Left forelimb (tissue), 1 donor: Measurements from ENCODE around the gene NSRP1.
"Not testable (repeated sequence)": the region's sequence is repeated elsewhere in the genome, so short reads cannot be mapped to it uniquely, and the experiment has no call there.

Experiments
- DNase-seq: peaks from one replicate; pipeline ENCODE4 v3.0.0-alpha.2; 2018; ENCODE audit warnings: low spot score

NSRP1 gene, protein sequence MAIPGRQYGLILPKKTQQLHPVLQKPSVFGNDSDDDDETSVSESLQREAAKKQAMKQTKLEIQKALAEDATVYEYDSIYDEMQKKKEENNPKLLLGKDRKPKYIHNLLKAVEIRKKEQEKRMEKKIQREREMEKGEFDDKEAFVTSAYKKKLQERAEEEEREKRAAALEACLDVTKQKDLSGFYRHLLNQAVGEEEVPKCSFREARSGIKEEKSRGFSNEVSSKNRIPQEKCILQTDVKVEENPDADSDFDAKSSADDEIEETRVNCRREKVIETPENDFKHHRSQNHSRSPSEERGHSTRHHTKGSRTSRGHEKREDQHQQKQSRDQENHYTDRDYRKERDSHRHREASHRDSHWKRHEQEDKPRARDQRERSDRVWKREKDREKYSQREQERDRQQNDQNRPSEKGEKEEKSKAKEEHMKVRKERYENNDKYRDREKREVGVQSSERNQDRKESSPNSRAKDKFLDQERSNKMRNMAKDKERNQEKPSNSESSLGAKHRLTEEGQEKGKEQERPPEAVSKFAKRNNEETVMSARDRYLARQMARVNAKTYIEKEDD

GRCh38 chr17:30116661-30117551 lies at the start of gene NSRP1:
Gene NSRP1 (plus strand): TSS chr17:30116816. CDS start chr17:30116844, 28 bp downstream.
- DNase-seq, result peak; percentile 96

- DNase-seq, result no peak
Measured at GRCh38 chr17:30068465-30068864, 48.2 kb upstream of the NSRP1 start.

DNA sequence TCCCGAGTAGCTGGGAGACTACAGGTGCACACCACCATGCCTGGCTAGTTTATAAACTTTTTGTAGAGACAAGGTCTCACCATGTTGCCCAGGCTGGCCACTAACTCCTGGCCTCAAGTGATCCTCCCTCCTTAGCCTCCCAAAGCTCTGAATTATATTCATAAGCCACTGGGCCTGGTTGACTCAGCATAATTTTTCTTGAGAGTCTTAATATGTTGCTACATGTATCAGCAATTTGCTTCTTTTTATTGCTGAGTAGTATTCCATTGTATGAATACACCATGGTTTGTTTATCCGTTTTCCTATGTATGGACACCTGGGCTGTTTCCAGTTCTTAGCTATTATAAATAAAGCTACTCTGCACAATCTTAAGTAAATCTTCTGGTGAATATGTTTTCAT lies 42.4 kb upstream of the NSRP1 start:
- DNase-seq, result no peak

DNA sequence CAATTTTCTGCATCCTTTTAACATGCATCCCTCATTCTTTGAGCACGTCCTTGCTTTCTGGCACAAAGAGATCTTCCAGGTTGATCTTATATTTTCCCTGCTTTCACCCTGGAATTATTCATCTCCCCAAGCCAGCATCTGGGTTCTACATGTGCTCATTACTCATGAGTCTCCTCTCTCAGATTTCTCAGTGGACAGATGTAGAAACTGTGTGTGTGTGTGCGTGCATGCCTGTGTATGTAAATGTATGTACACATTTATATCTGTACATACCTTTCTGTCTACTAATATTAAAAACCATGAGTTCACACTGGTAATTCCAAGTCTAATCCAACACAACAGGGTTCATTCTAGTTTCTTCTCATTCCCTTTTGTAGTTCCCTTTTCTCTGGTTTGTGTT lies 41.9 kb upstream of the NSRP1 start:
- DNase-seq, result no peak

- no peak for DNase-seq
Measured at GRCh38 chr17:30082773-30083172, 33.8 kb upstream of the NSRP1 start.

GRCh38 chr17:30084788-30085187 lies 31.8 kb upstream of the NSRP1 start:
- DNase-seq, result no peak

GRCh38 chr17:30086896-30087295 lies 29.7 kb upstream of the NSRP1 start:
- no peak for DNase-seq

DNA sequence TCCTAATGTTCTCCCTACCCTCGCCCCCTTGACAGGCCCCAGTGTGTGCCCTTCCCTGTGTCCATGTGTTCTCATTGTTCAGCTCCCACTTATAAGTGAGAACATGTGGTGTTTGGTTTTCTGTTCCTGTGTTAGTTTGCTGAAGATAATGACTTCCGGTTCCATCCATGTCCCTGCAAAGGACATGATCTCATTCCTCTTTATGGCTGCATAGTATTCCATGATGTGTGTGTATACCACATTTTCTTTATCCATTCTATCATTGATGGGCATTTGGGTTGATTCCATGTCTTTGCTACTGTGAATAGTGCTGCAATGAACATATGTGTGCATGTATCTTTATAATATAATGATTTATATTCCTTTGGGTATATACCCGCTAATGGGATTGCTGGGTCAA lies 29.2 kb upstream of the NSRP1 start:
- DNase-seq, result not testable (repeated sequence)

DNA sequence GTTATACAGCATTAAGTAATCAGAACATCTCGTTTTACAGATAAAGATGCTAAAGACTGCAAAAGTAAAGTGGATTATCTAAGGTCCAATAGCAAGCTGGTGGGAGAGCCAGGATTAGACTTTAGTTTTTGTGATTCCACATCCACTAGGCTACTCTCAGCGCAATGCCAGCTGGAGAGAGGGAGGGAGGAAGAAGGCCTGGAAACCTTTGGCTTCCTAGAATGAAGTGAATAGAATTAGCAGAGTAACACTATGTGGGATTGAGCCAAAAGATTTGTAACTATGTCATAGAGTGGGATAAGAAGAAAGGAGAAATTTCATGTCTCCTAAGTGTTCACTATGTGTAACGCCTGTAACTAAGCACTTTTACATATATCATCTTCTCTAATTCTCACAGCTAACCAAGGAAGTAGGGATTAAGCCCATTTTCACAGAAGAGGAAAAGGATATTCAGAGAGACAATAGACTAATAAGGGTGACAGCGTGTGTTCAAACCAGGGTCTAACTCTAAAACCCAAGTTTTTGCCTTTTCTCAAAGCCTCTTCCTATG lies 25.4 kb upstream of the NSRP1 start:
- no peak for DNase-seq

DNA sequence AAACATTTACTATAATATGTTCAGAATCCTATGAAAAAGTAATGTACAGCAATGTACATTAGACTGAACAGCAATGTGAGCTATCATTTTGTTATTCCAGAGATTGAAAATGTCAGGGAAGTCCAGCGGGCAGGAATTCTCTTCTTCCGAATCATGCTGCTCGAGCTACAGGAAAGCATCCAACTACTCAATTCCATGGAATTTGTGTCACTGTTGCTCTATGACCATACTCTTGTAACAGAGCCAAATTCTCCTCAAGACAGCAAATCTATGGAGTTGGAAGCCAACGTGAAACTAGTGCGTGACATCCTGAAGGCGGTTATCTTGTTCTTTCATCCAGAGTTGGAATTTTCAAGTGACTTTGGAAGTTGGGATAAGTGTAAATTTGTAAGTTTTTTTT lies 24.8 kb upstream of the NSRP1 start:
- DNase-seq, result no peak

DNA sequence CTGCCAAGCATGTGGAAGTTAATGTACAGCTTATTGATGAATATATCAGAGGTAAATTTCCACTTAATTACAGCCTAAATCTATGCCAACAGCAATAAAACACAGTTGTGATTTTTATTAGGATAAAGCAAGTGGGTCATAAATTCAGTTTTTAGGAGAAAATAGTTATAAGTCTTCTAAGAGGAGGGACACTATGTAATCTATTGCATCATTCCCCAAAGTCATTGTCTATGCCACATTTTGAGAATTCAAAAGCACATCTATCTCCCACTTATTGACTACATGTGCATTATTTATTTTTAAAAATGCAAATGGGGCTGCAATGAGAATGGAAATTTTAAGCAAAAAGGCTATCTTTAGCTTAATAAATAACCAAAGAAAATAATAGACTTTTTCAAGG lies 23.7 kb upstream of the NSRP1 start:
- no peak for DNase-seq

- DNase-seq, result no peak
Measured at GRCh38 chr17:30093463-30094147, 23.0 kb upstream of the NSRP1 start.

GRCh38 chr17:30095507-30096244 lies 20.9 kb upstream of the NSRP1 start:
- DNase-seq, result no peak

DNA sequence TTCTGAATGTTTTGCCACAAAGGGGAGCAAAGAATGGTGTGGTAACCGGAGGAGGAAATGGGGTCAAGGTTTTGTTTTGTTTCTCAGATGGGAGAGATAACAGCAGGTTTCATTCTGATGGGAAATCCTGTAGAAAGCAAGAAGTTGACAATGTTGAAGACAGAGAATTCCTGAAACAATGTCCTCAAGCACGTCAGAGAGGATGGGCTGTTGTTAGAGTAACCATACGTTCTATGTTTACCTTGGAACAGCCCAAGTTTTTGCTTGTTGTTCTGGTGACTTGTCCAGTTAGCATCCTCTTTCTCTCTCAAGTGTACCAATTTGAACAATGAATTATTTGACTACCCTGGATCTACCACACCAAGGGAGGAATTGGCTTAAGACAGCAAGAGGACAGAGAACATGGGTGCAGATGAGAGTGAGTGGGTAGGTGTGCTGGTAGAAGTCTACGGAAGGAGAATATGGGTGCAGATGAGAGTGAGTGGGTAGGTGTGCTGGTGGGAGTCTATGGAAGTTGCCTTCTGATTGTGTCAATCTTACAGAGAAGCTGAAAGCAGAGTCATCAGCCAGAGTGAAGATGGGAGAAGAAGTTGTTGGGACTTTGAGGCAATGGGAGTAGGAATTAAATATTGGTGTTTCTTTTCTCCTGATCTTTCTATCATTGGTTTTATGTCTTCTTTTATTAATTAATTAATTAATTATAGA lies 14.8 kb upstream of the NSRP1 start:
- DNase-seq, result no peak

DNA sequence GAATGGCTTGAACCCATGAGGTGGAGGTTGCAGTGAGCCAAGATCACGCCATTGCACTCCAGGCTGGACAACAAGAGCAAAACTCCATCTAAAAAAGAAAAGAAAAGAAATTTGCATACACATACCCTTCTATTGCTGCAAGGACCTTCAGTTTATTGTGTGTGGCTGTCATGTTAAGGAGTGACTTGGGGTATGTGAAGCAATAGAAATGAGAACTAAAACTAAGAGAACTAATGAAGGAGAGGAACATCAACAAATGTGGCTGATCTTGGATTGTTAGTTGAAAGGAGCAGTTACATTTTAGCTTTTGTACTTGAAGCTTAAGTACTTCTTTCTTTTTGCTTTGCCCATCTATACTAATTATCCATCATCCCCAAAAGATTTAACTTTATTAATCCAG lies 12.7 kb upstream of the NSRP1 start:
- no peak for DNase-seq

- DNase-seq, result peak; percentile 77
Measured at GRCh38 chr17:30104575-30105339, 11.9 kb upstream of the NSRP1 start.

GRCh38 chr17:30112794-30113193 lies 3.8 kb upstream of the NSRP1 start:
- no peak for DNase-seq

DNA sequence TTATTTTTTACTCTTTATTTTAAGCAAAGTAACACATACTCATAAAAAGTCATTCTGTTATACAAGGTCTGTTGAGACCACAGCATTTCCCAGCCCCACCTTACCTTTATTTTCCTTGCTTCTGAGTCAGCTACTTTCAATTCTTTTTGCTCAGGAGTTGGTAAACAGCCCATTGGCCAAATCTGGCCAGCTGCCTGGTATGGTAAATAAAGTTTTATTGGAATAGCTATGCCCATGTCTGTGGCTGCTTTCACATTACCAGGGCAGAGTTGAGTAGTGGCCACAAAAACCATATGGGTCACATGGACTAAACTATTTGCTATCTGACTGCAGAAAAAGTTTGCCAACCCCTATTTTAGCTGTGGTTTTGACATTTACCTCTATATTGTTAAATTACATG lies 3.4 kb upstream of the NSRP1 start:
- DNase-seq, result no peak

GRCh38 chr17:30116345-30116660 lies 313 bp upstream of the NSRP1 start:
- DNase-seq, result no peak

- no peak for DNase-seq
Measured at GRCh38 chr17:30117675-30118081, 1.1 kb downstream of the NSRP1 start.
